Measurements from ENCODE around the gene TIMP3.

TIMP3 gene

GRCh38 chr22:32765132-32765618, 36.3 kb upstream of the TIMP3 start:
- Histone ChIP-seq H3K36me3 (ENCODE audit: control insufficient read depth in 2 of 2, insufficient read depth in 1 of 2, low read length in 2 of 2) (no peaks in the 10 kb centered on the region), H3K27ac (ENCODE audit: extremely low read depth, low read depth, low read length) (no peak overlapping the region), H3K4me3 (ENCODE audit: low read depth, low read length) (no peak overlapping the region), H3K4me1 (ENCODE audit: control insufficient read depth, insufficient read depth, low read length) (no peaks in the 10 kb centered on the region), H3K9me3 (ENCODE audit: control insufficient read depth, insufficient read depth, low read depth, low read length) (no peaks in the 10 kb centered on the region)
- ChIA-PET POLR2A (interaction anchor here (0.6 kb wide), 1 partner anchor 162 kb away, joined by 3 read pairs; no protein-coding TSS in a partner anchor), CTCF (interaction anchor here (0.6 to 1.8 kb wide), 3 partner anchors 105 to 233 kb away, joined by 3 to 4 read pairs (median 4); no protein-coding TSS in a partner anchor)
- TF ChIP-seq ZNF239 (tag by site-specific recombination; IDR thresholded peaks at IDR 0.05) (no peak), ZNF398 (tag by site-specific recombination; IDR thresholded peaks at IDR 0.05) (no peak), ZNF391 (tag by site-specific recombination; IDR thresholded peaks at IDR 0.05; ENCODE audit: borderline replicate concordance, low read depth) (no peak), ZNF529 (tag by site-specific recombination; IDR thresholded peaks at IDR 0.05; ENCODE audit: insufficient replicate concordance) (no peak), REPIN1 (tag by site-specific recombination; IDR thresholded peaks at IDR 0.05; ENCODE audit: low read depth) (no peak), KLF1 (tag by site-specific recombination; IDR thresholded peaks at IDR 0.05) (no peak), ZNF37A (tag by site-specific recombination; IDR thresholded peaks at IDR 0.05) (no peak), ZBTB49 (tag by site-specific recombination; IDR thresholded peaks at IDR 0.05; ENCODE audit: low read depth) (no peak), ZNF433 (tag by site-specific recombination; IDR thresholded peaks at IDR 0.05; ENCODE audit: low read depth) (no peak), ZNF768 (tag by site-specific recombination; IDR thresholded peaks at IDR 0.05) (no peak), ZNF776 (tag by site-specific recombination; IDR thresholded peaks at IDR 0.05; ENCODE audit: borderline replicate concordance) (no peak)

- no peak for TF ChIP-seq HOXA7 (CRISPR knock-in tag; IDR thresholded peaks at IDR 0.05; ENCODE audit: borderline replicate concordance)
- TF ChIP-seq ZNF843 (tag by site-specific recombination; IDR thresholded peaks at IDR 0.05), result no peak
- no peak for TF ChIP-seq HOXC10 (CRISPR knock-in tag; IDR thresholded peaks at IDR 0.05)
- no peak for TF ChIP-seq YY2 (tag by site-specific recombination; IDR thresholded peaks at IDR 0.05)
- no peak for TF ChIP-seq SETDB1 (IDR thresholded peaks at IDR 0.05; ENCODE audit: insufficient read length, low read length)
- TF ChIP-seq MYNN (tag by site-specific recombination; IDR thresholded peaks at IDR 0.05; ENCODE audit: borderline replicate concordance), result no peak
- TF ChIP-seq ZNF404 (tag by site-specific recombination; IDR thresholded peaks at IDR 0.05), result no peak
- Histone ChIP-seq H3K4me1 (ENCODE audit: control insufficient read depth, insufficient read depth, low read length) (no peaks in the 10 kb centered on the region), H3K9me3 (ENCODE audit: control insufficient read depth, insufficient read depth, low read depth, low read length) (no peaks in the 10 kb centered on the region), H3K36me3 (ENCODE audit: control insufficient read depth in 2 of 2, insufficient read depth in 1 of 2, low read length in 2 of 2) (no peaks in the 10 kb centered on the region), H3K4me3 (ENCODE audit: low read depth, low read length) (no peak overlapping the region), H3K27ac (ENCODE audit: extremely low read depth, low read depth, low read length) (no peak overlapping the region)
- ChIA-PET CTCF (interaction anchor here (0.7 kb wide), 2 partner anchors 17 to 262 kb away, joined by 3 to 7 read pairs; no protein-coding TSS in a partner anchor), POLR2A (no interaction called here)
These were observed 29.7 kb upstream of the TIMP3 start for GRCh38 chr22:32771756-32772155.

- CTCF ChIA-PET, result interaction anchor here (0.6 to 6.9 kb wide), 10 partner anchors 12 to 945 kb away, joined by 3 to 50 read pairs (median 4); no protein-coding TSS in a partner anchor
- no peaks in the 10 kb centered on the region for H3K9me3 ChIP-seq (ENCODE audit: control insufficient read depth, insufficient read depth, low read depth, low read length)
- H3K36me3 ChIP-seq (ENCODE audit: control insufficient read depth in 2 of 2, insufficient read depth in 1 of 2, low read length in 2 of 2), result no peaks in the 10 kb centered on the region
- no peak overlapping the region for H3K4me3 ChIP-seq (ENCODE audit: low read depth, low read length)
- no peak overlapping the region for H3K27ac ChIP-seq (ENCODE audit: extremely low read depth, low read depth, low read length)
- POLR2A ChIA-PET, result interaction anchor here (0.6 kb wide), 1 partner anchor 17 kb away, joined by 5 read pairs; no protein-coding TSS in a partner anchor
- H3K4me1 ChIP-seq (ENCODE audit: control insufficient read depth, insufficient read depth, low read length), result no peaks in the 10 kb centered on the region
- TF ChIP-seq ZBTB8A (tag by site-specific recombination; IDR thresholded peaks at IDR 0.05) (peak; percentile 22; the same call in 1 of the 2 replicates), ZNF362 (tag by site-specific recombination; IDR thresholded peaks at IDR 0.05) (no peak)
These were observed 25.5 kb upstream of the TIMP3 start for GRCh38 chr22:32775957-32776356.

Measured in HEK293 (cell line).